ENCODE results near the gene CDHR1. TPM values are rescaled to one million over a fixed set of nuclear protein-coding genes. Genes with fewer than 3 reads are reported as not detected.

Gene CDHR1
- total RNA-seq, 1 donor from 2014 or later = 0.65 TPM

DNA sequence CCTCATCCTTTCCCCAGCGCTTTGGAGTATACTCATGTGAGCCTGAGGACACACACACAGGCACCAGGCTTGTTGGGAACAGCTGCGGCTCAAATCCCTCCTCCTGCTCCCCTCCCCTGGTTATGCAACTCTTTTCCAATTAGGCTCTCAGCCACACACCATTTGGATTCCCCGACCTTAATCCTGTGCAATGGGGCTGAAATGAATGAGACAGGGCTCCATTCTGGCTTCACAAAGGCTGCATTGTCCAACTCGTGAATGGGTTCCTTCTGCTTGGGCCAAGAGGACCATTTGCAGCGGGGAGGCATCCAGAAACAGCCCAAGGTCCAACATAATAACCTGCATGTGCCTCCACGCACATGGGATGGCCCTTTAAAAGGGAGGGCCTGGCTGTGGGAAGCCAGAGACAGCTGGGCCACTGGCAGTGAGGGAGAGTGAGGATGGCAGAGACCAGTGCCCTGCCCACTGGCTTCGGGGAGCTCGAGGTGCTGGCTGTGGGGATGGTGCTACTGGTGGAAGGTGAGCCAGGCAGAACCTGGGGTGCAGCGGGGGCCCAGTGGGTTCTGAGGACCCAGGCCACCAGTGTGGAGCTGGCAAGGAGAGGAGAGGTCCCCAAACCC is 50.4 kb downstream of the CDHR1 start, which contains the start of gene RGR:
Gene RGR (plus strand): TSS at position 403 of the 620 bp plus-strand sequence. CDS start 38 bp downstream, at position 441.
- DNase-seq (ENCODE audit: missing footprints) (peak; percentile 79), ATAC-seq (peak; percentile 92)
- intact Hi-C loops (cut with DNase I) = no loop called here

DNA sequence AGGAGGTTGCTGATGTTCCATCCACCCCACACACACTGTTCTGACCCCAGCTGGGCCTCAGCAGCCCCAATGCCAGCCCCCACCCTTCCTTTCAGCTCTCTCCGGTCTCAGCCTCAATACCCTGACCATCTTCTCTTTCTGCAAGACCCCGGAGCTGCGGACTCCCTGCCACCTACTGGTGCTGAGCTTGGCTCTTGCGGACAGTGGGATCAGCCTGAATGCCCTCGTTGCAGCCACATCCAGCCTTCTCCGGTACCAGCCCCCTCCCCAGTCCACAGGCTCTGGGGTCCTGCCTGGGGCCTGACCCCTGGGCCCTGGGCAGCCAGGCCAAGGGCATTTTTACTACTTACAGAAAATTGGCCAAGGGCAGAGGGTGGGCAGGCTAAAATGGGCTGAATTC is 53.2 kb downstream of the CDHR1 start:
- DNase-seq (ENCODE audit: missing footprints) (no peak), ATAC-seq (no peak)
- intact Hi-C loops (cut with DNase I) = no loop called here

- intact Hi-C loops (cut with DNase I) = no loop called here
- DNase-seq (ENCODE audit: missing footprints) = no peak
- ATAC-seq = no peak
Measured at GRCh38 chr10:84248794-84249193, 54.5 kb downstream of the CDHR1 start.

DNA sequence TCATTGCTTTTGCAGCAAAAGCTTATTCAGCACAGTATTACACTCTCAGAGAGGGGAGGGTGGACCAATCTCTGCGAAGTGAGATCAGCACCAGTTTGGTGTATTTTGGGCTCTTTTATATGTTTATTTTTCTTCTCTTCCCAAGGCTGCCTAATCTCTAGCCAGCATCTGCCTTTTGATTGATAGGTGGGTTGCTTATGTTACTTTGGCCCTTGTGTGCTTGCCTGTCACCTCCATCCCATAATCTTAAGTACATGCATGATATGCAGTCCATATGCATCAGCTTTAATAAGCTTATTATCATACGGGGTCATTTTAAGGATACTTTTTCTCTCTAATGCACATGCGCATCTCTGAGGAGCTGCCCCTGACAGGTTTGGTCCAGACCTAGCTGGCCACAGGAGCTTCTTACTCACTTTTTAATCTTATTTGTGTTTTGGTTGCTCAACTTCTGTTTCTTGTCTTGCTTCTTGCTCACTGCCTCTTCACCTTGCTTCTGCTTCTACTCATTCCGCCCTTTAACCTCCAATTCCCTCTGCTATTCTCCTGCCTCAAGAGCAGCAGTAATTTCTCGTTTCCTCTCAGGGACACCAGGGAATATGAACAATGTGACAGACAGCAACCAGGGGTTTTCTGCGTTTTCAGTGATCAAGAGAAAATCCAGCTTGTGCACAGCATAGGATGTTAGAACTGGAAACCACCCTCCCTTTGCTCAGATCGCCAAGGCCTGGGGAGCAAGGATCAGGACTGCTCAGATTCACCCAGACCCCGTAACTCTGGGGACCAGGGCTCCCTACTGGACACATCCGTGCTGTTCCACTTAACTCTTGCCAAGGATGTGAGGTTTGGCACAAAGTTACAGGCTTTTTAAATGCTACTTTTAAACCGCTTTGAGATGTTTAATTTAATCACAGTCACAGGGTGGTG is 60.5 kb downstream of the CDHR1 start:
- intact Hi-C loops (cut with DNase I) = no loop called here
- ATAC-seq (no peak), DNase-seq (ENCODE audit: missing footprints) (no peak)

DNA sequence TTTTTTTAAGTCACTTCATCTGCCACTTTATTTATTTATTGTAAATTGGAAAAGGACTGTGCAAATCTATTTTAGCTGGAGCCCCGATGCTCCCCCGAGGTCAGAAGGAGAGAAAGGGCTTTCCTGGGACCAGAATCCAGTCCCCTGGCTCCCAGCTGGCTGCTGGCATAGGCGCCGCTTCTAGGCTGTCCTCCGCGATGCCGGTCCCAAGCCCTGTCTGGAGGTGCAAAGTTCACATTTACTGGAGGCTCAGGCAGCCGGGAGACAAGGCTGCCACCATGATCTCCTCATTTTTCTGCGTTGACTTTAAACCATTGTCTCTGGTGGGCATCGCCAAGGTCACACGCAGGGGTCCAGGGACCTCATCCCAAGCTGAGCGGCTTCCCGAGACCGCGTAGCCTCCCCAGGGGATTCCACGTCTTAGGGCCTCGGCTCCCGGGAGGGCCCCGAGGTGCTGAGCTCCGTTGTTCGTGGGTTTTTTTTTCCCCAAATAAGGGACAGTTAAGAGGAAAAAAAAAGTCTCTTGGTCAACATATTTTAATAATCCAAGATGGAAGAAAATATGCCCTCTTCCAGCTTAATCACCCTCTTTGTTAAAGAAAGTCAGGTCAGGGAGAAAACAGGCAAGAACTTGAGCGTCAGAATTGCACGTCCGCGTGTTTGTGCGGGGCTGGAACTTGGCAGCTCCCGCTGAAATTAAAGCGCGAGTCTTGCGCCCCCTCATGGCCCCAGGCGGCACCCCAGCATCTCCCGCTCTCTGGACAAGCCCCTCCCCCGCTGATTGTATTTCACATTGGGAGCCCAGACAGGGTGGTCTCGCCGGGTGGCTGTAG is 62.4 kb downstream of the CDHR1 start:
- ATAC-seq = peak; percentile 77
- intact Hi-C loops (cut with DNase I) = no loop called here
- no peak for DNase-seq (ENCODE audit: missing footprints)

DNA sequence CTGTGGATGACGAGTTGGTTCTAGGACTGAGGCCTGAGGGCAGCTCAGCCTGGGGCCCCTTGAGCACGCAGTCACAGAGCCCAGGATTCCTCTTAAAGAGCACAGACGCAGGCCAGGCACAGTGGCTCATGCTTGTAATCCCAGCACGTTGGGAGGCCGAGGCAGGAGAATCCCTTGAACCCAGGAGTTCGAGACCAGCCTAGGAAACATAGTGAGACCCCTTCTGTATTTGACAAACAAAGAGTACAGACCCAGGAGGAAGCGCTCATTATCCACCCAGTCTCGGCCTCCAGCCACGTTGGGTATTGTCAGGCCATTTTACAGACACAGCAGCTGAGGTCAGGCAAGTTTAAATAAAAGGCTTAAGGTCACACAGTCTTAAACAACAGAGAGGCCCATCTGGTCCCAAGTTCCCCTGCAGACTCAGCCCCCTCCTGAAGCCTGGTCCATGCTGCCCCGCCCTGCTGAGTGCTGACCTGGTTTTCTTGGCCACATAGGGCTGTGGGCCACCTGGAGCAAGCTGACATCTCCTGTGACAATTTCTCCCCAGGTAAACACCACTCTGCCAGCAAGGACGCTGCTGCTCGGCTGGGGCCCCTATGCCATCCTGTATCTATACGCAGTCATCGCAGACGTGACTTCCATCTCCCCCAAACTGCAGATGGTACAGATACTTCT is 63.1 kb downstream of the CDHR1 start:
- intact Hi-C loops (cut with DNase I) = no loop called here
- ATAC-seq (peak; percentile 3), DNase-seq (ENCODE audit: missing footprints) (no peak)

- intact Hi-C loops (cut with DNase I) = no loop called here
- DNase-seq (ENCODE audit: missing footprints) = no peak
- peak; percentile 9 for ATAC-seq
Measured at GRCh38 chr10:84258034-84258695, 63.8 kb downstream of the CDHR1 start.

DNA sequence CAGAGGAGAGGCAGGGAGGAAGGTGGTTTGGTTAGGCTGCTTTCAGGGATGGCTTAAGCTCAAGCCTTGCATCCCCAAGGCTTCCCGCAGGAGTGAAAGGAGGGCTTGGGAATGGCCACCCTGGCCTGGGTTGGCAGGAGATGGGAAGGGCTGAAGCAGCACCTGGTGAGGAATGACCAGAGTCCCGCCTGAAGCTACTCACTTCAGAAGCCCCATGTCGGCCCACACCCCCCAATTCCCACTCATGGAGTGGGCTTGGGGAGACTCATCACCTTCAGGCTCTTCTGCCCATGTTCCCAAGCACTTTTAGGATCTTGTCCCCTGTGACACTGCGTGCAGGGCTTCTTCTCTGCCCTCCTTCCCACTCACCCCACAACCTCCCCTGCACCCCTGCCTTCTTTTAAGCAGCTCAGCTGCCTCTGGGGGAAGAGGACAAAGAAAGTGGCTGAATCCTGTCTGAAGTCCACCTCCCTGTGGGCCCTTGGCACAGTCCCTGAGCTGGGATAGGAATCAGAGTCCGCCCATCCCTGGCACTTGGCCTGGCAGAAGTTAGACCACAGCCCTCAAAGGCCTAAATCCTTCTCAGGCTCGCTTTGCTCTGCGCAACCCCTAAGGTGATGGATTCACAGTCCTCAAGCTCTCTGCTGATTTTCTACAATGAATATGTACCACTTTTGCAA is 67.0 kb downstream of the CDHR1 start:
- ATAC-seq (no peak), DNase-seq (ENCODE audit: missing footprints) (no peak)
- intact Hi-C loops (cut with DNase I) = loop anchor here (10.0 kb wide), 1 partner anchor 483 kb away; no protein-coding TSS in a partner anchor

- intact Hi-C loops (cut with DNase I) = loop anchor here (10.0 kb wide), 1 partner anchor 482 kb away; no protein-coding TSS in a partner anchor
- ATAC-seq = no peak
- no peak for DNase-seq (ENCODE audit: missing footprints)
Measured at GRCh38 chr10:84262190-84262956, 68.0 kb downstream of the CDHR1 start.

DNA sequence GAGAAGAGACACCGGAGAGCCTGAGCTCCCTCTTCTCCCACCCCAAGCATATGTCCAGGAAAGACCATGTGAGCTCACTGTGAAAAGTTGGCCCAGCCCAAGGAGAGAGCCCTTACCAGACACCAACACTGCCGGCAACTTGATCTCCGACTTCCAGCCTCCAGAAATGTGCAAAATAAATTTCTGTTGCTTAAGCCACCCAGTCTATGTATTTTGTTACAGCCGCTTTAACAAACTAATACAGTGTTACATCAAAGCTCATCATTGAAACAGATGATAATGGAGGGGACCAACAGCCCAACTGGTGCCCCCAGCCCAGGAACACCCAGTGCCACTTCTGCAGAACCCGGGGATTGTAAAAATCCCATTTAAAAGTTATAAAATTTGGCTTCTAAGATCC is 69.4 kb downstream of the CDHR1 start:
- ATAC-seq = no peak
- no peak for DNase-seq (ENCODE audit: missing footprints)
- intact Hi-C loops (cut with DNase I) = loop anchor here (1.0 to 10.0 kb wide), 3 partner anchors 111 to 481 kb away; no protein-coding TSS in a partner anchor

- intact Hi-C loops (cut with DNase I) = loop anchor here (1.0 to 10.0 kb wide), 3 partner anchors 110 to 480 kb away; no protein-coding TSS in a partner anchor
- ATAC-seq (peak; percentile 89), DNase-seq (ENCODE audit: missing footprints) (no peak)
Measured at GRCh38 chr10:84264611-84265141, 70.3 kb downstream of the CDHR1 start.

DNA sequence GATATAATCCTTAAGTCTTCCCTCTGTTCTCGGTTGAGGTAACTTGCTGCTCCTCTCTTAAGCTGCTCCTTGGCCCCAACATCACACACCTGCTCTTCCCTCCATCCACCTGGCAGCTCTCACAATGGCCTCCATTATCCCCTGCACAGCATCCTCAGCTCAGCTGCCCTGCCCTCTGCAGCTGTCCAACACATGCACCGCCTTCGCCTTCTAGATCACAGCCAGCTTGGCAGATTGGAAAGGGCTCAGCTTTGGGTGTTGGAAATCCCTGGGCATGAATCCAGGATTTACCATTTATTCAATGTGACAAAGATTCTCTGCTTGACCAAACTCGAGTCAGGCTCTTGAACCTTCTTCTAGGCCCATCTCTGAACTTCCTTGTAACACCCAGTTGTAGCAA is 71.1 kb downstream of the CDHR1 start:
- DNase-seq (ENCODE audit: missing footprints) (no peak), ATAC-seq (no peak)
- intact Hi-C loops (cut with DNase I) = loop anchor here (2.0 to 10.0 kb wide), 2 partner anchors 109 to 479 kb away; no protein-coding TSS in a partner anchor

- ATAC-seq (no peak), DNase-seq (ENCODE audit: missing footprints) (peak; percentile 58)
- intact Hi-C loops (cut with DNase I) = loop anchor here (10.0 kb wide), 1 partner anchor 477 kb away; no protein-coding TSS in a partner anchor
Measured at GRCh38 chr10:84267503-84268126, 73.3 kb downstream of the CDHR1 start.

DNA sequence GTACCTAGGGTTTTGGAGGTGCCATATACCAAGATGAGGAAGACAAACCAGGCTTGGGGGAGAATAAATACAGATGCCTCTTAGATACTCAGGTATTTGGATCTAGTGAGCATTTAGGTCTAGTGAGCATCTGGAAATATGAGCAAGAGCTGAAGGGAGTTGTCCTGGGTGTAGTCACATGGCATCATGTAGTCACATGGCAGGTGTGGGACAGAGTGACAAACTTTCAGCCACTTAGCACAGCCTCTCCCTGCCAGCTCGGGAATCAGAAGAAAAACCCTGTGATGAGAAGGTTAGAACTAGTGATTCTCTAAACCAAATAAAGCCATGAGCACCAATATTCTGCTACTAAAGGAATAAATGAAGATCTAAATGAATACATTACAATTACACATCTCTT is 74.8 kb downstream of the CDHR1 start:
- ATAC-seq (no peak), DNase-seq (ENCODE audit: missing footprints) (no peak)
- intact Hi-C loops (cut with DNase I) = loop anchor here (10.0 kb wide), 1 partner anchor 476 kb away; no protein-coding TSS in a partner anchor
